GM12875 (cell line): ENCODE measurements around the gene CLPTM1.

Experiments
- H3K4me3 ChIP-seq: one replicate; pipeline ENCODE4 v1.5.1; 2011; ENCODE audit warnings: low read depth, low read length, control low read depth
- TF ChIP-seq, protein P1 (sequence below): IDR thresholded peaks from 2 replicates; pipeline ENCODE4 v1.5.1; 2011; ENCODE audit warnings: low read depth, mild to moderate bottlenecking, control low read depth, inconsistent platforms, low read length, moderate library complexity, borderline replicate concordance; ENCODE audit not compliant: insufficient read depth

CLPTM1 gene

GRCh38 chr19:45032421-45032820, 77.2 kb downstream of the CLPTM1 start:
- no peak overlapping the region for H3K4me3 ChIP-seq
- TF ChIP-seq, protein P1, sequence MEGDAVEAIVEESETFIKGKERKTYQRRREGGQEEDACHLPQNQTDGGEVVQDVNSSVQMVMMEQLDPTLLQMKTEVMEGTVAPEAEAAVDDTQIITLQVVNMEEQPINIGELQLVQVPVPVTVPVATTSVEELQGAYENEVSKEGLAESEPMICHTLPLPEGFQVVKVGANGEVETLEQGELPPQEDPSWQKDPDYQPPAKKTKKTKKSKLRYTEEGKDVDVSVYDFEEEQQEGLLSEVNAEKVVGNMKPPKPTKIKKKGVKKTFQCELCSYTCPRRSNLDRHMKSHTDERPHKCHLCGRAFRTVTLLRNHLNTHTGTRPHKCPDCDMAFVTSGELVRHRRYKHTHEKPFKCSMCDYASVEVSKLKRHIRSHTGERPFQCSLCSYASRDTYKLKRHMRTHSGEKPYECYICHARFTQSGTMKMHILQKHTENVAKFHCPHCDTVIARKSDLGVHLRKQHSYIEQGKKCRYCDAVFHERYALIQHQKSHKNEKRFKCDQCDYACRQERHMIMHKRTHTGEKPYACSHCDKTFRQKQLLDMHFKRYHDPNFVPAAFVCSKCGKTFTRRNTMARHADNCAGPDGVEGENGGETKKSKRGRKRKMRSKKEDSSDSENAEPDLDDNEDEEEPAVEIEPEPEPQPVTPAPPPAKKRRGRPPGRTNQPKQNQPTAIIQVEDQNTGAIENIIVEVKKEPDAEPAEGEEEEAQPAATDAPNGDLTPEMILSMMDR, result no peak

GRCh38 chr19:45035755-45036154, 80.6 kb downstream of the CLPTM1 start:
- TF ChIP-seq, protein P1, result no peak
- no peak overlapping the region for H3K4me3 ChIP-seq

GRCh38 chr19:45037393-45038169, 82.4 kb downstream of the CLPTM1 start:
- no peak overlapping the region for H3K4me3 ChIP-seq
- TF ChIP-seq, protein P1, result no peak

DNA sequence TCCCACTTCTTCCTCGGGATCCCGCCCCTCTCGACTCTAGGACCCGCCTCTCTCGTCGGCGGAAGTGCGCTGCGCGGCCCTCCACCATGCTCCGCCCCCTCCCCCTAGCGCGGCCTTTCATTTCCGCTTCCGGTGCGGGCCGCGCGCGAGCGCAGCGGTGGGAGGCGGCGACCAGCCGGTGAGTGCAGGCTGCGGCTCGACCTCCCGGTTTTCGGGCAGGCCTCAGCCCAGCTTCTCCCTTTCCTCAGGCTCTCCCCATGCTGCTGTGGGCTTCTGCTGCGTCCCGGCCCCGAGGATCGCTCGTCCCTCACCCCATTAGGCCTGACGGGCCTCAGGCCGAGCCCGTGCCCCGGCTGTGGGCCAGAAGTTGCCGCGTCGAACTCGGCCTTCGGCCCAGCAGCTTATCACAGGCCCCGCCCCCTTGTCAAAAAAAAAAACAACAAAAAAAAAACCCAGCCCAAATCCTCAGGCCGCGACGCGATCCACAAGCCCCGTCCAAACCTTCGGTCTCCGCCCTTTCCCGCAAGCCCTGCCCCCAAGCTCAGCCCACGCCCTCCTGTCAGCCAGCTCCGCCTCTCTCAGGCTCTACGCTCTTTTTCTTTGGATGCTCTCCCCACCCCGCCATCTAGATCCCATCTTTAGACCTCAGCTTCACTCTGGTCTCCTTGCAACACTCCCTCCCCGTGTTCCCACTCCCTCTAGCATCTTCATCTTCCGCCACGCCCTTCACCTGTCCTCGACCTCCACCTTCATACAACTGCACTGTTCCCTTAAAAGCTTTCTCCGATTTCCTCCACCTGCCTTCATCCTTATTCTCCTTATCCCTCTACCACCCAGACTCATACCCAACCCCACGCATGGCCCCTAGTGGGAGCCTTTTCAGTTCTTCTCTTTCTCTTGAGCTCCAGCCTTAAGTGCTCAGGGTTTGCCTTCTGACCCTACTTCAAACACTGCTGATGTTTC, 84.0 kb downstream of the CLPTM1 start, which contains the start of gene CLASRP:
CLASRP (plus strand) TSS at position 115 of the 963 bp plus-strand sequence. CDS start 1,168 bp downstream, outside the sequence.
- TF ChIP-seq, protein P1, result no peak
- peak within 1 kb of the TSS; percentile 99 for H3K4me3 ChIP-seq

DNA sequence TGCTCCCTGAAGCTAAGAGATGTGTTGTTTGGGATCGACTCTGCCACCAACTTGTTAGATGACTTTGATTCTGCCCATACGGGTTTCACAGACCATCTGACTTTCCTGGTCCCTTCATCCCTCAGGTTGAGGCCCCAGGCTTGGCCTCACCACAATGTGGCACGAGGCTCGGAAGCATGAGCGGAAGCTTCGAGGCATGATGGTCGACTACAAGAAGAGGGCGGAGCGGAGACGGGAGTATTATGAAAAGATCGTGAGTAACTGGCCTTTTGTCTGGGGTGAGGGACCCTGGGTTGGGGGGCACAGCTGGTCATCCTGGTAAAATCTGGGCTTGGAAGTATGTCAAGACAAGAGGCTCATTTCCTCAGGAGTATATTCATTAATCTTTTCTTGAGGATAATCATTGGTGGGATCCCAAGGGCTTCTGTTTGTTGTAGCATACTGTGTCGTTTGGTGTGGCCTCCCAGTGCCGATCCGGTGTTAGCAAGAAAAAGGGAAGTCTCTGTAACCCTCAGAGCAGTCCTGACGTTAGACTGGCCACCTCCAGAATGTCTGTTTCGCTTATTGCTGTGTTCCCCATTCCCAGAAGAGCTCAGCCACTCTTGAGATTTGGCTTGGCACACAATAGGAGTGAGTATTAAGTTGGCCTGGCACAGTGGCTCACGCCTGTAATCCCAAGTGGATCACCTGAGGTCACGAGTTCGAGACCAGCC, 85.0 kb downstream of the CLPTM1 start:
- H3K4me3 ChIP-seq, result peak overlapping the region; percentile 99
- TF ChIP-seq, protein P1, result no peak

DNA sequence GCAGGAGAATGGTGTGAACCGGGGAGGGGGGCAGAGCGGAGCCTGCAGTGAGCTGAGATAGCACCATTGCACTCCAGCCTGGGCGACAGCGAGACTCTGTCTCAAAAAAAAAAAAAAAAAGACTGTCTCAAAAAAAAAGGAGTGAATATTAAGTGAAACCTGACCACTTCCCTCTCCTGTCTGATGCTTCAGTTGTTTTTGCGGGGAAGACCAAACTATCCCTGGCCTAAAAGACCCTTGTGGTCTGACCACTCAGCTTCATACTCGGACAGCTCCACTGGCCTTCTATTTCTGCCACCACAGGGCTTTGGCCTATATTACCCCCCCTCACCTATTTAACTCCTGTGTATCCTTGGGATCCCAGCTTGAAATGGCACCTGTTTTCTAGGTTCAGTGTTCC, 85.9 kb downstream of the CLPTM1 start:
- TF ChIP-seq, protein P1, result no peak
- no peak overlapping the region for H3K4me3 ChIP-seq
